ENCODE measurements around the gene RCOR1.

DNA sequence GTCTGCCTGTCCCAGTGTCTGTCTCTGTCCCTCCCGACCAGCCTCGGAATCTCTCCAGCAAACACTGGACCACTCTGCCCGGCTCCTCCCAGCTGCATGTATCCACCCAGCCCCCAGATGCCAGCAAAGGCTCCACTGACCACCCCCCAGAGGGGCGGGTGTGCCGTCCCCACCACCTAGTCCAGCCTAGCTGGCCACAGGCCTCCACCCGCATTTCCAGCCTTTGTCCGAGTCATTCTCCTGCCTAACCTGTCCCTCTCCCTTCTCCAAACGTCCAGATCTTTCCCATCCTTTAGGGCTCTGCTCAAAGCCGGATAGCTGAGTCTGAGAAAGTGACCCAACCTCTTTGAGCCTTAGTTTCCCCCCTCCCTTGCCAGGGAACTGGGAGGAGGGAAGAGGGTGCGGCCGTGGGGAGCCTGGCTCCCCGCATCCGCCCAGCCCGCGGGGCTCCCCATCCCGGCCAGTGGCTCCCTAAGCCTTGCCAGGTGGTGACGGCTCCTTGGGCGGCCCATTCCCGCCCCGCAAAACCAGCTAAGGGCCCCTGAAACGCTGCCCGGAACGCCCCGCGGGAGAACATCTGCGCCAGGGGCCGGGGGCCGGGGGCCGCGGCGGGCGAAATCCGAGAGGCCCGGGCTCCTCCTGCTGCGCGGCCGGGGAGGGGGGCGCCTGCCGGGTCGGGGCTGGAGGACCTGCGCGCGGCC, 48.3 kb upstream of the RCOR1 start:
- TF ChIP-seq, protein P1, sequence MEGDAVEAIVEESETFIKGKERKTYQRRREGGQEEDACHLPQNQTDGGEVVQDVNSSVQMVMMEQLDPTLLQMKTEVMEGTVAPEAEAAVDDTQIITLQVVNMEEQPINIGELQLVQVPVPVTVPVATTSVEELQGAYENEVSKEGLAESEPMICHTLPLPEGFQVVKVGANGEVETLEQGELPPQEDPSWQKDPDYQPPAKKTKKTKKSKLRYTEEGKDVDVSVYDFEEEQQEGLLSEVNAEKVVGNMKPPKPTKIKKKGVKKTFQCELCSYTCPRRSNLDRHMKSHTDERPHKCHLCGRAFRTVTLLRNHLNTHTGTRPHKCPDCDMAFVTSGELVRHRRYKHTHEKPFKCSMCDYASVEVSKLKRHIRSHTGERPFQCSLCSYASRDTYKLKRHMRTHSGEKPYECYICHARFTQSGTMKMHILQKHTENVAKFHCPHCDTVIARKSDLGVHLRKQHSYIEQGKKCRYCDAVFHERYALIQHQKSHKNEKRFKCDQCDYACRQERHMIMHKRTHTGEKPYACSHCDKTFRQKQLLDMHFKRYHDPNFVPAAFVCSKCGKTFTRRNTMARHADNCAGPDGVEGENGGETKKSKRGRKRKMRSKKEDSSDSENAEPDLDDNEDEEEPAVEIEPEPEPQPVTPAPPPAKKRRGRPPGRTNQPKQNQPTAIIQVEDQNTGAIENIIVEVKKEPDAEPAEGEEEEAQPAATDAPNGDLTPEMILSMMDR (conservative IDR thresholded peaks at IDR 0.05; ENCODE audit: low read depth, low read length): no peak
- TF ChIP-seq EZH2 (IDR thresholded peaks at IDR 0.05; ENCODE audit: borderline replicate concordance, low read depth, low read length, poor library complexity, severe bottlenecking): no peak
